CD4-positive, alpha-beta T cell treated with Interleukin-6 for 4 hours (primary cell): ENCODE data around the gene HESX1.

ENCODE experiments used
- DNase-seq: peaks from one replicate; pipeline ENCODE4 v3.0.0-alpha.2; 2020; ENCODE audit warnings: mixed read lengths

HESX1 gene

GRCh38 chr3:57166660-57167059 lies 33.1 kb downstream of the HESX1 start:
- DNase-seq = no peak

DNA sequence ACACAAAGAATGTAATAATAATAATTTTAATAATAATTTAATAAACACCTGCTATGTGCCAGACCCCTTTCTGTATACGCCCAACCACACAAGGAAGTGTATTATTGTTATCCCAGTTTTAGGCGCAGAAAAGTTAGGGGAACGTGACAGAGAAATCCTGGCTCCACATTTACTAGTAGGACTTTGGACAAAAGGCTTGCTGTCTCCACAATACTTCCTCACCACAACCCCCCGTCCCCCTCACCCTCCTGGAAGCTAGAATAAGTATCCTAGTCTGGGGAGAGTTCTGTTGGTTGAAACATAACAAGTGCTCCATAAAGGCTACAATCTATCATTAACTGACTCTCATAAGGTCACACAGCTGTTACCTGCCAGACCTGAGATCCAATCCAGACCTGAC lies 34.1 kb downstream of the HESX1 start:
- no peak for DNase-seq

DNA sequence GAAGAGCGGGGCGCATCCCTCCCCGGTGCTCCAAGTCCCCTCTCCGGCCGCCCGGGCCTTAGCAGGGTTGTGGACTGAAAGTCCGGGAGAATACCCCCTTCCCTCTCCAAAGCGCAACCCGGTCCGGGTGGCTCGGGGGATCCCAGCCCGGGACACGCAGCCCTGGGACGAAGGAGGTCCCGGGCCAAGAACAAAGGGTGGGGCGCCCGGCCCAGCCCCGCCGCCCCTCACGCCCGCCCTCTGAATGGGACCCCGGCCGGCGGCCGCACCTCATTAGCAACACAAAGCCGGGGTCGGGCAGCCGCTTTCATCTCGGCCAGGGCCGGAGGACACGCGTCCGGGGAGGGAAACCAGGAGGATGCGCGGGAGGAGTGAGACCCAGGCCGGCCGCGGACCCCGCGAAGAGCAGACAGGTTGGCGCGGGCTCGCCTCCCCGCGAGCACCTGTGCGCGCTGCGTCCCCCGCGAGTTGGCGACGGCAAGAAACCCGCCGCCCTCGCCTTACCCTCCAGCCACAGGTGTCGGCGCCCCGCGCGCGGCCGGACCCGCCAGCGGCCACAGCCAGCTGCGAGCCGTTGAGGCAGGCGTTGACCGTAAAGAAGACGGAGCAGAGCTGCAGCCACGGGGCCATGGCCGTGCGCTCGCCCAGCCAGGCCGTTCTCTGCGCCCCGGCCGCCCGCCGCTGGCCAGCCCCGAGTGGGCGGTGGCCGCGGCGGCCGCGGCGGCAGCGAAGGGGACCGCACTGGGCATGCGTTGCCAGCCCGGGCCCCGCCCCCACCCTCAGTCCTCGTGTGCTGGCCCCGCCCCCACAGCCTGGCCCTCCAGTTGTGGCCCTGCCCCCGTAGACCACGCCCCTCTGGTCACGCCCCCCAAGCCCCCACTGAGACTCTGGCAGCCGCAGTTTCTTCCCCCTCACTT lies 34.9 kb downstream of the HESX1 start, which contains the start of gene IL17RD:
Gene IL17RD, minus strand, starts transcription at position 697 of the 917 bp plus-strand sequence. Its CDS starts 67 bp downstream, at position 630.
- peak; percentile 66 for DNase-seq

GRCh38 chr3:57164217-57164656 lies 35.5 kb downstream of the HESX1 start:
- DNase-seq = peak; percentile 4

GRCh38 chr3:57163751-57164150 lies 36.0 kb downstream of the HESX1 start:
- no peak for DNase-seq

DNA sequence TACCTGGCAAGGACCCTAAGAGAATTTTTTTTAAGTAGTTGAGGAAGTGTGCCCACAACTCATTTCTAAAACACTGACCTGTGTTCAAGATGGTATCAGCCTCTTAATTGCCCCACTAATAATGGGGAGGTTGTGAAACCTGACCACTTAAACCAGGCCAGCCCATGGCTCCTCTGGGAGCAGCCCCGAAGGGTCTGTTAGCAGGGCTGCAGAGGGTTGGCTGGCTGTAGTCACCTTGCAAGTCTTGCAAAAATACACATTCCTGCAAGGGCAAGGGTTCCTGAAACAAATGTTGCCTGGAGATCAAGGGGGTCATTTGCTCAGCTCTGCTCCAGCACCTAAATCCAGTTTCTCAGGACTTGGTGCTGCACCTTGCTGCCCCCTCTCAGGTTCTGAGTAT lies 37.9 kb downstream of the HESX1 start:
- DNase-seq = no peak

GRCh38 chr3:57160765-57161538 lies 38.8 kb downstream of the HESX1 start:
- no peak for DNase-seq

GRCh38 chr3:57160076-57160764 lies 39.6 kb downstream of the HESX1 start:
- DNase-seq = no peak

GRCh38 chr3:57158813-57159738 lies 40.7 kb downstream of the HESX1 start:
- peak; percentile 6 for DNase-seq

- no peak for DNase-seq
Observed at GRCh38 chr3:57158325-57158724, 41.5 kb downstream of the HESX1 start.

DNA sequence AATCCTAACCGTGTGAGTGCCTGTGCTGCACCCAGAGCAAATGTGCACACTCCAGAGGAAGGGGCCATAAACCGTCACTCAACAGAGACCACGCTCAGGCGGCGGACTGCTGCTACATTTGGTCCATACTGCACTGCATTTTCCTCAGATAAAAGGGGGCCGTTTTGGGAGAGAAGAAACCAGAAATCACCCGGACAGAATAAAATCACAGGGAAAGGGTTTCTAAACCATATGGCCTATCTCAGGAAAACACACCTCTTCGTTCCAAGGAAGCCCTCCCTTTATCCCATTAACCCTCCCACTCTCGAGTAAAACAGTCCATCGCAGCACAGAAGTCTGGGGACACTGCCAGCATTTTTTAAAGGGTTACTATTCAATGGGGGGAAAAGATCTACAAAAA lies 42.2 kb downstream of the HESX1 start:
- DNase-seq = no peak

DNA sequence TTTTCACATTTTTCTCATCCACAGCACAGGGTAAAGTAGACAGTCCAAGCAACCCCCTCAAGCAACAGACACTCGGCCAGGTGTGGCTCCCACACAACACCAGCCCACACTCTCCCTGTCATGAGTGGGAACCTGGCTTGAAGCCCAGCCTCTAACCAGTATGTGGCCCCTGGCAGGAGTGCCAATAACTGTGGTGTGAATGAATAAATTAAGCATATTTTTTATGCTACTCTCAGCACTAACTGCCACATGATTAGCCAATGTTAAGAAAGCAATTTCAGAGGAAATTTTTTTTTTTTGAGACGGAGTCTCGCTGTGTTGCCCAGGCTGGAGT lies 44.5 kb downstream of the HESX1 start:
- no peak for DNase-seq

GRCh38 chr3:57154470-57155309 lies 45.1 kb downstream of the HESX1 start:
- no peak for DNase-seq

- no peak for DNase-seq
Observed at GRCh38 chr3:57152151-57153143, 47.3 kb downstream of the HESX1 start.

DNA sequence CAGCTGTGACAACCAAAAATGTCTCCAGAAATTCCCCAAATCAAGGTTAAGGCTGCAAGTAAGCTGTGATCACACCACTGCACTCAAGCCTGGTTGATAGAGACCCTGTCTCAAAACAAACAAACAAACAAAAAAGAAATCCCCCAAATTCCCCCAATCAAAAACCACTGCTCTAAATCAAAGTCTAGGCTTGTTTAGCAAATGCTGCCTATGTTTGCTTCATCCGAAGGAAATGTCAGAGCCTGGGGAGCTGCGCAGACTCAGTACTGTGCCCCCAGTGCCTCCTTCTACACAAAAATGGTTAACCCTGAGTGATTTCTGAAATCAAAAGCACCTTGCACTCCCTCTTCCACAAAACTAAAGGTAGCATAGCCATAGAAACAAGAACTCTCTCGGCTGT lies 48.0 kb downstream of the HESX1 start:
- no peak for DNase-seq

DNA sequence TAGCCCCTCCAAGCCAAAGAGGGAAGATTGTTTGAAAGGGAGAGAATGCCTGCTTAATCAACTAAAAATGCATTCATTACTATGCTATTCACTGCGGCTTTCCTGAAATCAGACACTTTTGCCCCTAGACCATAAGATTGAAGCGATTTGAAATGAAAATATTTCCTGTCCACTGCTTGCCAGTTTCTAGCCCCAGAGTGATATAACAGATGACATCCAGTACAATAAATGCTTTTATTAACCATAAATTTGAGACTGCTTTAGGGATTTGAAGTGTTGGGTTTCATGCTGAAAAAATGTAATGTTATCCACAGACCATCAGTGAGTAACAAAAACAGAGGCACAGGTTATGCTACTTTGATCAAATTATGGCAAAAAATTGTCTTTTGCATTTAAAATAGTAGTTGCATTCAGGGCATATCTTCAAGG lies 48.7 kb downstream of the HESX1 start:
- no peak for DNase-seq

- DNase-seq = no peak
Observed at GRCh38 chr3:57150113-57150581, 49.6 kb downstream of the HESX1 start.
